Chondrocyte (in vitro differentiated cells): ENCODE data around the gene POLD1. TPM values are rescaled to one million over a fixed set of nuclear protein-coding genes. Genes with fewer than 3 reads are reported as not detected.

Experiments
- DNase-seq: peaks from one replicate; pipeline ENCODE4 v3.0.0; 2021; ENCODE audit warnings: mixed read lengths, low spot score
- H3K27ac Mint-ChIP-seq: one replicate; pipeline ENCODE4 v1.8.0; 2021; ENCODE audit warnings: mild to moderate bottlenecking, moderate library complexity, mixed read lengths; ENCODE audit not compliant: unreplicated experiment
- H3K27me3 Mint-ChIP-seq: 2 replicates; pipeline ENCODE4 v1.8.0; 2021; ENCODE audit warnings: low read depth, mixed read lengths
- H3K36me3 Mint-ChIP-seq: 2 replicates; pipeline ENCODE4 v1.8.0; 2021; ENCODE audit warnings: low read depth, mixed read lengths
- H3K4me1 Mint-ChIP-seq: 2 replicates; pipeline ENCODE4 v1.8.0; 2021; ENCODE audit warnings: low read depth, mild to moderate bottlenecking, mixed read lengths
- H3K4me3 Mint-ChIP-seq: one replicate; pipeline ENCODE4 v1.8.0; 2021; ENCODE audit warnings: mild to moderate bottlenecking, moderate library complexity, mixed read lengths; ENCODE audit not compliant: unreplicated experiment
- H3K9me3 Mint-ChIP-seq: 2 replicates; pipeline ENCODE4 v1.8.0; 2021; ENCODE audit warnings: low read depth, mixed read lengths
- CTCF ChIP-seq: fragments of 200-600 bp; sonication (generic); IDR thresholded peaks from 2 replicates; pipeline ENCODE4 v1.5.0; 2021; ENCODE audit warnings: antibody characterized with exemption, mild to moderate bottlenecking, moderate library complexity
- total RNA-seq: library from RNA; stranded (reverse); gene quantifications from 3 replicates; pipeline ENCODE4 v1.2.1, GENCODE V29; 2021

Gene POLD1
- total RNA-seq, 1 donor from 2014 or later, result 15.8 TPM

GRCh38 chr19:50410109-50410508, 26.0 kb downstream of the POLD1 start:
- Mint-ChIP-seq H3K4me1 (no peaks in the 10 kb centered on the region), H3K36me3 (peaks cover 3% of the 10 kb centered on the region), H3K9me3 (no peaks in the 10 kb centered on the region), H3K27ac (no peak overlapping the region), H3K4me3 (no peak overlapping the region), H3K27me3 (no peaks in the 10 kb centered on the region)
- DNase-seq, result no peak
- TF ChIP-seq CTCF, result no peak

DNA sequence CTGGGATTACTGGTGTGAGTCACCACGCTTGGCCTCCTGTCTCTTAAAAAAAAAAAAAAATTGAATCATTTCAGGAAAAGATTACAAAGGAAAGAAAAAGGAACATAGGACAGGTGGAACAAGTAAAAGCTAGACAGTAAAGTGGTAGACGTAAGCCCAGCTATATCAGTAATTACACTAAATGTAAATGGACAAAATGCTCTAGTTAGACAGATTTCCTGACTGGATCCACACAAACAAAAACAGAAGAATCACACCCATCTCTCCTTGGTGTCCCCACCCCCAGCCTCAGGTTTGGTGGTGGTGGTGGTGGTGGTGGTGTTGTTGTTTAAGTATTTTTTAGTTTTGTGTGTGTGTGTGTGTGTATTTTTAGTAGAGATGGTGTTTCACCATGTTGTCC, 28.3 kb downstream of the POLD1 start:
- H3K9me3 Mint-ChIP-seq, result no peaks in the 10 kb centered on the region
- DNase-seq, result no peak
- peaks cover 3% of the 10 kb centered on the region for H3K36me3 Mint-ChIP-seq
- TF ChIP-seq CTCF, result no peak
- H3K27ac Mint-ChIP-seq, result no peak overlapping the region
- no peaks in the 10 kb centered on the region for H3K4me1 Mint-ChIP-seq
- H3K4me3 Mint-ChIP-seq, result no peak overlapping the region
- H3K27me3 Mint-ChIP-seq, result no peaks in the 10 kb centered on the region

DNA sequence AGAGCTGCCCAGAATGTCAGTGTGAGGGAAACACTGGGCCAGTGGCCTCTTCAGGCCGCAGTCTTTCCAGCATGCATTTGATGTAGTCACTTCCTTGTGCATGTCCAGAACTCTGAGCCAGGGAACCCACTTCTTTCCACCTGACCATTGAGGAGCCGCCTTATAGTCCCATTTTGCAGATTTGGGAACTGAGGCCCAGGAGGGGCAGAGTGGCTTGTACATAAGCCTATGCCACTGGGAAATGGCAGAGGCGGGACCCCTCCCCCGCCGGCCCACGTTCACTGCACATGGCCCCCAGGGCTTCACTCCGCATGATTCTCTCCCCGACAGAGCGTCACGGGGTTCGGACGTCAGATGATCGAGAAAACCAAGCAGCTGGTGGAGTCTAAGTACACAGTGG, 28.9 kb downstream of the POLD1 start:
- H3K27ac Mint-ChIP-seq, result no peak overlapping the region
- H3K9me3 Mint-ChIP-seq, result no peaks in the 10 kb centered on the region
- no peak overlapping the region for H3K4me3 Mint-ChIP-seq
- TF ChIP-seq CTCF, result no peak
- peaks cover 3% of the 10 kb centered on the region for H3K36me3 Mint-ChIP-seq
- no peaks in the 10 kb centered on the region for H3K4me1 Mint-ChIP-seq
- no peak for DNase-seq
- no peaks in the 10 kb centered on the region for H3K27me3 Mint-ChIP-seq

GRCh38 chr19:50413531-50413930, 29.4 kb downstream of the POLD1 start:
- TF ChIP-seq CTCF, result no peak
- H3K9me3 Mint-ChIP-seq, result no peaks in the 10 kb centered on the region
- H3K27me3 Mint-ChIP-seq, result peaks cover 3% of the 10 kb centered on the region
- H3K36me3 Mint-ChIP-seq, result peaks cover 3% of the 10 kb centered on the region
- no peak for DNase-seq
- no peak overlapping the region for H3K4me3 Mint-ChIP-seq
- H3K4me1 Mint-ChIP-seq, result no peaks in the 10 kb centered on the region
- no peak overlapping the region for H3K27ac Mint-ChIP-seq

GRCh38 chr19:50414864-50415660, 30.9 kb downstream of the POLD1 start:
- peak; percentile 87 for TF ChIP-seq CTCF
- no peak overlapping the region for H3K4me3 Mint-ChIP-seq
- peaks cover 3% of the 10 kb centered on the region for H3K36me3 Mint-ChIP-seq
- peaks cover 4% of the 10 kb centered on the region for H3K4me1 Mint-ChIP-seq
- no peak overlapping the region for H3K27ac Mint-ChIP-seq
- H3K27me3 Mint-ChIP-seq, result peaks cover 14% of the 10 kb centered on the region
- DNase-seq, result no peak
- H3K9me3 Mint-ChIP-seq, result no peaks in the 10 kb centered on the region
